RWPE1 (cell line): ENCODE data around the gene RALGDS.

ENCODE experiments used
- CTCF ChIA-PET: fragments of 350-600 bp; sonication (Branson Sonifier 250); formaldehyde crosslinking; extraction: SDS; loops from one replicate; lab custom pipeline; 2021; lab: Yijun Ruan, JAX
- POLR2A ChIA-PET: fragments of 400-600 bp; formaldehyde crosslinking; extraction: SDS; loops from one replicate; lab custom pipeline; 2020; ENCODE audit warnings: antibody characterized with exemption; ENCODE audit not compliant: low non-redundant PET; lab: Yijun Ruan, JAX
- DNase-seq: peaks from one replicate; pipeline ENCODE4 v3.0.0; 2012; ENCODE audit warnings: low spot score
- H3K27ac ChIP-seq: fragments of 450-650 bp; 2 replicates; pipeline ENCODE4 v1.5.1; 2017
- CTCF ChIP-seq: fragments of 450-650 bp; conservative IDR thresholded peaks from 2 replicates; pipeline ENCODE4 v1.5.1; 2017; ENCODE audit warnings: low read depth, mild to moderate bottlenecking

RALGDS gene

GRCh38 chr9:133056533-133056932 lies 64.5 kb downstream of the RALGDS start:
- DNase-seq: peak; percentile 84
- ChIA-PET CTCF (interaction anchor here (1.5 to 2.5 kb wide), 4 partner anchors 8 to 91 kb away, joined by 4 to 13 read pairs (median 10); no protein-coding TSS in a partner anchor), POLR2A (no interaction called here)
- no peak for TF ChIP-seq CTCF
- H3K27ac ChIP-seq: peak overlapping the region; percentile 97

GRCh38 chr9:133055788-133056420 lies 65.1 kb downstream of the RALGDS start:
- CTCF ChIA-PET: interaction anchor here (1.6 to 2.5 kb wide), 3 partner anchors 34 to 91 kb away, joined by 4 to 13 read pairs (median 13); no protein-coding TSS in a partner anchor
- no peak for TF ChIP-seq CTCF
- no peak for DNase-seq
- POLR2A ChIA-PET: no interaction called here
- peak overlapping the region; percentile 97 for H3K27ac ChIP-seq

GRCh38 chr9:133054966-133055365 lies 66.1 kb downstream of the RALGDS start:
- POLR2A ChIA-PET: no interaction called here
- no peak for TF ChIP-seq CTCF
- peak overlapping the region; percentile 97 for H3K27ac ChIP-seq
- CTCF ChIA-PET: interaction anchor here (0.6 to 0.7 kb wide), 2 partner anchors 58 to 71 kb away, joined by 5 read pairs; no protein-coding TSS in a partner anchor
- no peak for DNase-seq

- ChIA-PET POLR2A (no interaction called here), CTCF (interaction anchor here (0.6 to 0.7 kb wide), 2 partner anchors 70 to 203 kb away, joined by 3 to 5 read pairs; no protein-coding TSS in a partner anchor)
- TF ChIP-seq CTCF: no peak
- no peak for DNase-seq
- H3K27ac ChIP-seq: peak overlapping the region; percentile 97
These were observed 66.7 kb downstream of the RALGDS start for GRCh38 chr9:133054194-133054890.

- ChIA-PET CTCF (interaction anchor here (0.6 to 1.6 kb wide), 3 partner anchors 9 to 92 kb away, joined by 3 to 4 read pairs (median 3); no protein-coding TSS in a partner anchor), POLR2A (no interaction called here)
These were observed 69.0 kb downstream of the RALGDS start for GRCh38 chr9:133051966-133052539.

More at GRCh38 chr9:133051966-133052539, 69.0 kb downstream of the RALGDS start:
- no peak for DNase-seq
- no peak for TF ChIP-seq CTCF
- peak overlapping the region; percentile 49 for H3K27ac ChIP-seq
